ENCODE data around the gene SLC9A9.

Gene SLC9A9

GRCh38 chr3:143503325-143503885, 344.9 kb downstream of the SLC9A9 start:
- no peak for DNase-seq (ENCODE audit: low read depth)

GRCh38 chr3:143502081-143502480, 346.2 kb downstream of the SLC9A9 start:
- no peak for DNase-seq (ENCODE audit: low read depth)

- DNase-seq (ENCODE audit: low read depth), result no peak
These were observed 350.9 kb downstream of the SLC9A9 start for GRCh38 chr3:143497382-143497781.

- no peak for DNase-seq (ENCODE audit: low read depth)
These were observed 352.1 kb downstream of the SLC9A9 start for GRCh38 chr3:143496191-143496590.

- no peak for DNase-seq (ENCODE audit: low read depth)
These were observed 352.7 kb downstream of the SLC9A9 start for GRCh38 chr3:143495527-143495926.

GRCh38 chr3:143486611-143487010, 361.7 kb downstream of the SLC9A9 start:
- DNase-seq (ENCODE audit: low read depth), result no peak

GRCh38 chr3:143484846-143485512, 363.3 kb downstream of the SLC9A9 start:
- DNase-seq (ENCODE audit: low read depth), result no peak

GRCh38 chr3:143483214-143483613, 365.1 kb downstream of the SLC9A9 start:
- no peak for DNase-seq (ENCODE audit: low read depth)

GRCh38 chr3:143482106-143483088, 365.9 kb downstream of the SLC9A9 start:
- DNase-seq (ENCODE audit: low read depth), result no peak

GRCh38 chr3:143480344-143480743, 367.9 kb downstream of the SLC9A9 start:
- DNase-seq (ENCODE audit: low read depth), result no peak

GRCh38 chr3:143479727-143480126, 368.5 kb downstream of the SLC9A9 start:
- no peak for DNase-seq (ENCODE audit: low read depth)

- DNase-seq (ENCODE audit: low read depth), result no peak
These were observed 370.1 kb downstream of the SLC9A9 start for GRCh38 chr3:143478115-143478693.

- no peak for DNase-seq (ENCODE audit: low read depth)
These were observed 371.2 kb downstream of the SLC9A9 start for GRCh38 chr3:143476965-143477640.

GRCh38 chr3:143475981-143476380, 372.3 kb downstream of the SLC9A9 start:
- DNase-seq (ENCODE audit: low read depth), result no peak

- no peak for DNase-seq (ENCODE audit: low read depth)
These were observed 375.3 kb downstream of the SLC9A9 start for GRCh38 chr3:143472731-143473523.

- DNase-seq (ENCODE audit: low read depth), result no peak
These were observed 376.6 kb downstream of the SLC9A9 start for GRCh38 chr3:143471705-143472104.

GRCh38 chr3:143469159-143469558, 379.1 kb downstream of the SLC9A9 start:
- DNase-seq (ENCODE audit: low read depth), result no peak

GRCh38 chr3:143465666-143466065, 382.6 kb downstream of the SLC9A9 start:
- DNase-seq (ENCODE audit: low read depth), result no peak

- no peak for DNase-seq (ENCODE audit: low read depth)
These were observed 383.4 kb downstream of the SLC9A9 start for GRCh38 chr3:143464850-143465249.

- DNase-seq (ENCODE audit: low read depth), result no peak
These were observed 392.8 kb downstream of the SLC9A9 start for GRCh38 chr3:143455480-143455879.

GRCh38 chr3:143450632-143451031, 397.6 kb downstream of the SLC9A9 start:
- DNase-seq (ENCODE audit: low read depth), result no peak

Measured in stimulated activated CD8-positive, alpha-beta memory T cell treated with anti-CD3 and anti-CD28 coated beads, Interleukin-15, amount 100 ng/mL, for 24 hours (primary cell).